GM23338 (cell line): Measurements from ENCODE around the gene PHTF2. TPM values are rescaled to one million over a fixed set of nuclear protein-coding genes. Genes with fewer than 3 reads are reported as not detected.

Experiments
- ATAC-seq: fragments of 200-7000 bp; cut with Tn5 transposase; 3 replicates; pipeline ENCODE4 v1.9.1; 2020
- DNase-seq: peaks from one replicate; pipeline ENCODE4 v3.0.0-alpha.2; 2015; ENCODE audit warnings: low spot score
- H2AFZ ChIP-seq: fragments of 200-600 bp; sonication (generic); 2 replicates; pipeline ENCODE4 v1.8.0; 2016; ENCODE audit warnings: antibody characterized with exemption, mild to moderate bottlenecking, moderate library complexity
- H3F3A ChIP-seq: fragments of 200-600 bp; sonication (generic); replicated peaks from 2 replicates; pipeline ENCODE4 v1.8.0; 2017; ENCODE audit warnings: antibody characterized with exemption, mixed run types, low read depth
- H3K27ac ChIP-seq: fragments of 200-600 bp; sonication (generic); 2 replicates; pipeline ENCODE4 v1.6.1; 2016; ENCODE audit warnings: low read depth
- H3K27me3 ChIP-seq: fragments of 200-600 bp; sonication (generic); 2 replicates; pipeline ENCODE4 v1.8.0; 2016; ENCODE audit warnings: mild to moderate bottlenecking, mixed run types, moderate library complexity; ENCODE audit not compliant: insufficient read depth
- H3K36me3 ChIP-seq: fragments of 200-600 bp; sonication (generic); 2 replicates; pipeline ENCODE4 v1.8.0; 2016; ENCODE audit warnings: mild to moderate bottlenecking; ENCODE audit not compliant: insufficient read depth
- H3K4me1 ChIP-seq: fragments of 200-600 bp; sonication (generic); 2 replicates; pipeline ENCODE4 v1.8.0; 2016; ENCODE audit warnings: mild to moderate bottlenecking, moderate library complexity; ENCODE audit not compliant: insufficient read depth
- H3K4me2 ChIP-seq: fragments of 200-600 bp; sonication (generic); 2 replicates; pipeline ENCODE4 v1.7.1; 2017; ENCODE audit warnings: mixed run types
- H3K4me3 ChIP-seq: fragments of 200-600 bp; sonication (generic); 2 replicates; pipeline ENCODE4 v1.6.1; 2016; ENCODE audit warnings: mixed run types
- H3K79me2 ChIP-seq: fragments of 200-600 bp; sonication (generic); replicated peaks from 2 replicates; pipeline ENCODE4 v1.8.0; 2017; ENCODE audit warnings: mild to moderate bottlenecking; ENCODE audit not compliant: insufficient read depth
- H3K9me2 ChIP-seq: fragments of 200-600 bp; sonication (generic); 2 replicates; pipeline ENCODE4 v1.8.0; 2017; ENCODE audit not compliant: insufficient read depth
- H4K20me1 ChIP-seq: fragments of 200-600 bp; sonication (generic); replicated peaks from 2 replicates; pipeline ENCODE4 v1.8.0; 2017; ENCODE audit warnings: mild to moderate bottlenecking; ENCODE audit not compliant: insufficient read depth
- H3K27ac Mint-ChIP-seq: 2 replicates; pipeline ENCODE4 v1.8.0; 2020; ENCODE audit warnings: inconsistent platforms, mild to moderate bottlenecking, moderate library complexity, mixed read lengths
- H3K27me3 Mint-ChIP-seq: 3 replicates; pipeline ENCODE4 v1.8.0; 2022; ENCODE audit warnings: low read depth, mild to moderate bottlenecking, moderate library complexity, mixed read lengths, inconsistent platforms; ENCODE audit not compliant: insufficient read depth, poor library complexity
- H3K36me3 Mint-ChIP-seq: 3 replicates; pipeline ENCODE4 v1.8.0; 2021; ENCODE audit warnings: low read depth, mild to moderate bottlenecking, inconsistent platforms, moderate library complexity, mixed read lengths
- H3K4me1 Mint-ChIP-seq: 3 replicates; pipeline ENCODE4 v1.8.0; 2020; ENCODE audit warnings: mild to moderate bottlenecking, inconsistent platforms, mixed read lengths
- H3K4me3 Mint-ChIP-seq: 3 replicates; pipeline ENCODE4 v1.8.0; 2021; ENCODE audit warnings: moderate library complexity, mild to moderate bottlenecking, inconsistent platforms, mixed read lengths
- H3K9me3 Mint-ChIP-seq: 3 replicates; pipeline ENCODE4 v1.8.0; 2020; ENCODE audit warnings: moderate library complexity, mild to moderate bottlenecking, inconsistent platforms, mixed read lengths
- CTCF ChIP-seq, 2 experiments: fragments of 200-600 bp in 1 of 2; sonication (generic) in 1 of 2; conservative IDR thresholded peaks; 2 replicates each; pipeline versions ENCODE4 v1.5.1 to v1.6.1; 2016 to 2017; ENCODE audit warnings: antibody characterized with exemption in 2 of 2, low read depth in 2 of 2, mild to moderate bottlenecking in 2 of 2, moderate library complexity in 1 of 2
- ETS1 ChIP-seq: IDR thresholded peaks from 2 replicates; pipeline ENCODE4 v1.6.1; 2016; ENCODE audit warnings: antibody characterized with exemption
- polyA plus RNA-seq: library from polyadenylated mRNA; unstranded; fragments of >200 nt; fragmentation: Nextera tagmentation; extraction: Ambion mirVana; gene quantifications from 2 replicates; pipeline ENCODE4 v1.2.1, GENCODE V29; 2016
- small RNA-seq: library from RNA; depleted of rRNA; stranded (forward); fragments of <200 nt; gene quantifications from one replicate; pipeline ENCODE3, GENCODE V24; 2014; ENCODE audit warnings: low replicate concordance
- total RNA-seq: library from RNA; depleted of rRNA; stranded (reverse); fragments of >200 nt; shearing (Covaris generic); gene quantifications from 2 replicates; pipeline ENCODE4 v1.2.3, GENCODE V29; 2014; rRNA removed

Gene PHTF2
- total and polyA plus RNA-seq, 2 experiments from 2014 or later, result 14.6 to 24.1 TPM

GRCh38 chr7:78006063-78006755 is 207.6 kb downstream of the PHTF2 start:
- no peaks in the 10 kb centered on the region for H3K4me1 Mint-ChIP-seq
- no peaks in the 10 kb centered on the region for H3K36me3 ChIP-seq
- H3K27me3 Mint-ChIP-seq, result peaks cover 10% of the 10 kb centered on the region
- no peaks in the 10 kb centered on the region; the same call in 2 of the 3 replicates for H3K36me3 Mint-ChIP-seq
- H4K20me1 ChIP-seq, result no peaks in the 10 kb centered on the region
- no peaks in the 10 kb centered on the region for H3F3A ChIP-seq
- H3K4me3 Mint-ChIP-seq, result no peak overlapping the region
- no peak overlapping the region for H3K4me2 ChIP-seq
- TF ChIP-seq CTCF (conservative IDR thresholded peaks at IDR 0.05; ENCODE audit: low read depth in 2 of 2) (0 out of 4 replicates have a peak, but pooled peaks of 1 of the 2 experiments have one; percentile 10), ETS1 (no peak)
- no peaks in the 10 kb centered on the region; the same call in 1 of the 2 replicates for H3K9me2 ChIP-seq
- H3K27ac Mint-ChIP-seq, result no peak overlapping the region
- H3K9me3 Mint-ChIP-seq, result no peaks in the 10 kb centered on the region
- H3K27ac ChIP-seq, result no peak overlapping the region
- peak; percentile 90 for ATAC-seq
- no peaks in the 10 kb centered on the region for H3K79me2 ChIP-seq
- H3K4me3 ChIP-seq, result no peak overlapping the region
- H2AFZ ChIP-seq, result peak overlapping the region; percentile 18; the same call in 1 of the 2 replicates
- H3K4me1 ChIP-seq, result peaks cover 8% of the 10 kb centered on the region
- H3K27me3 ChIP-seq, result no peaks in the 10 kb centered on the region
- DNase-seq, result peak; percentile 51

Small RNAs within 50 kb of the gene (small RNA-seq; reads per million reads assigned to genes)
- gene RF00019, result not detected

Other genes with a start within 250 kb of the PHTF2 start
- 19.7 and 20.0 TPM in 2 replicates for gene RSBN1L, start 102.3 kb upstream of the PHTF2 start, total RNA-seq
- 7.7 and 9.7 TPM in 2 replicates for gene RSBN1L, start 102.3 kb upstream of the PHTF2 start, polyA plus RNA-seq
- 23.1 and 29.5 TPM in 2 replicates for gene TMEM60, start 339 bp upstream of the PHTF2 start, total RNA-seq
- 61.5 and 68.2 TPM in 2 replicates for gene TMEM60, start 339 bp upstream of the PHTF2 start, polyA plus RNA-seq